ENCODE measurements around the gene FOXJ3.

Gene FOXJ3

GRCh38 chr1:42280821-42281220, 54.2 kb downstream of the FOXJ3 start:
- H3K27ac Mint-ChIP-seq: peak overlapping the region; percentile 7 to 36
- no peaks in the 10 kb centered on the region for H3K9me3 Mint-ChIP-seq
- DNase-seq (no peak), ATAC-seq (replicated peaks) (no peak)
- no peak overlapping the region for H3K4me3 Mint-ChIP-seq
- H3K27me3 Mint-ChIP-seq: no peaks in the 10 kb centered on the region
- peaks cover 26 to 51% of the 10 kb centered on the region in 2 donors for H3K4me1 Mint-ChIP-seq (ENCODE audit: low read depth in 2 of 2)
- H3K36me3 Mint-ChIP-seq (ENCODE audit: insufficient read depth): peaks cover 18% of the 10 kb centered on the region

GRCh38 chr1:42279055-42279454, 56.0 kb downstream of the FOXJ3 start:
- Mint-ChIP-seq H3K4me3 (no peak overlapping the region), H3K27ac (no peak overlapping the region), H3K27me3 (no peaks in the 10 kb centered on the region), H3K9me3 (no peaks in the 10 kb centered on the region), H3K4me1 (ENCODE audit: low read depth in 2 of 2) (peaks cover 26 to 60% of the 10 kb centered on the region in 2 donors), H3K36me3 (ENCODE audit: insufficient read depth) (peaks cover 29% of the 10 kb centered on the region)
- ATAC-seq (replicated peaks) (no peak), DNase-seq (no peak)

- no peak for ATAC-seq (replicated peaks)
- Mint-ChIP-seq H3K27me3 (no peaks in the 10 kb centered on the region), H3K4me3 (no peak overlapping the region), H3K27ac (no peak overlapping the region), H3K4me1 (ENCODE audit: low read depth in 2 of 2) (peaks cover 19 to 42% of the 10 kb centered on the region in 2 donors), H3K36me3 (ENCODE audit: insufficient read depth) (peaks cover 30% of the 10 kb centered on the region), H3K9me3 (no peaks in the 10 kb centered on the region)
- DNase-seq: no peak
Observed at GRCh38 chr1:42272920-42273319, 62.1 kb downstream of the FOXJ3 start.

- Mint-ChIP-seq H3K9me3 (no peaks in the 10 kb centered on the region), H3K36me3 (ENCODE audit: insufficient read depth) (peaks cover 8% of the 10 kb centered on the region), H3K27me3 (no peaks in the 10 kb centered on the region), H3K4me1 (ENCODE audit: low read depth in 2 of 2) (peaks cover 32 to 57% of the 10 kb centered on the region in 2 donors), H3K4me3 (no peak overlapping the region), H3K27ac (peak overlapping the region in 1 of 2 donors; percentile 6)
- no peak for DNase-seq
- ATAC-seq (replicated peaks): no peak
Observed at GRCh38 chr1:42267904-42268303, 67.1 kb downstream of the FOXJ3 start.

GRCh38 chr1:42266253-42267135, 68.5 kb downstream of the FOXJ3 start:
- H3K27me3 Mint-ChIP-seq: no peaks in the 10 kb centered on the region
- DNase-seq (no peak), ATAC-seq (replicated peaks) (no peak)
- peaks cover 8% of the 10 kb centered on the region for H3K36me3 Mint-ChIP-seq (ENCODE audit: insufficient read depth)
- H3K27ac Mint-ChIP-seq: peak overlapping the region; percentile 6 to 32
- no peak overlapping the region for H3K4me3 Mint-ChIP-seq
- H3K9me3 Mint-ChIP-seq: no peaks in the 10 kb centered on the region
- H3K4me1 Mint-ChIP-seq (ENCODE audit: low read depth in 2 of 2): peaks cover 34 to 55% of the 10 kb centered on the region in 2 donors

- Mint-ChIP-seq H3K36me3 (ENCODE audit: insufficient read depth) (peaks cover 13% of the 10 kb centered on the region), H3K27ac (peak overlapping the region in 1 of 2 donors; percentile 47), H3K27me3 (no peaks in the 10 kb centered on the region), H3K4me3 (no peak overlapping the region), H3K9me3 (no peaks in the 10 kb centered on the region), H3K4me1 (ENCODE audit: low read depth in 2 of 2) (peaks cover 30 to 60% of the 10 kb centered on the region in 2 donors)
- ATAC-seq (replicated peaks) (no peak), DNase-seq (no peak)
Observed at GRCh38 chr1:42264511-42265190, 70.4 kb downstream of the FOXJ3 start.

GRCh38 chr1:42263019-42263418, 72.0 kb downstream of the FOXJ3 start:
- no peaks in the 10 kb centered on the region for H3K27me3 Mint-ChIP-seq
- H3K27ac Mint-ChIP-seq: no peak overlapping the region
- ATAC-seq (replicated peaks) (no peak), DNase-seq (no peak)
- H3K4me1 Mint-ChIP-seq (ENCODE audit: low read depth in 2 of 2): peaks cover 33 to 55% of the 10 kb centered on the region in 2 donors
- peaks cover 13% of the 10 kb centered on the region for H3K36me3 Mint-ChIP-seq (ENCODE audit: insufficient read depth)
- H3K9me3 Mint-ChIP-seq: no peaks in the 10 kb centered on the region
- no peak overlapping the region for H3K4me3 Mint-ChIP-seq

GRCh38 chr1:42260376-42261070, 74.5 kb downstream of the FOXJ3 start:
- Mint-ChIP-seq H3K27ac (peak overlapping the region; percentile 17 to 33), H3K4me3 (no peak overlapping the region), H3K36me3 (ENCODE audit: insufficient read depth) (peaks cover 10% of the 10 kb centered on the region), H3K4me1 (ENCODE audit: low read depth in 2 of 2) (peaks cover 18 to 48% of the 10 kb centered on the region in 2 donors), H3K27me3 (no peaks in the 10 kb centered on the region), H3K9me3 (no peaks in the 10 kb centered on the region)
- ATAC-seq (replicated peaks) (no peak), DNase-seq (no peak)

GRCh38 chr1:42259739-42260064, 75.3 kb downstream of the FOXJ3 start:
- no peaks in the 10 kb centered on the region for H3K9me3 Mint-ChIP-seq
- H3K27ac Mint-ChIP-seq: peak overlapping the region; percentile 2 to 17
- ATAC-seq (replicated peaks) (no peak), DNase-seq (no peak)
- H3K4me3 Mint-ChIP-seq: no peak overlapping the region
- H3K4me1 Mint-ChIP-seq (ENCODE audit: low read depth in 2 of 2): peaks cover 20 to 51% of the 10 kb centered on the region in 2 donors
- H3K27me3 Mint-ChIP-seq: no peaks in the 10 kb centered on the region
- H3K36me3 Mint-ChIP-seq (ENCODE audit: insufficient read depth): peaks cover 13% of the 10 kb centered on the region

GRCh38 chr1:42259059-42259738, 75.8 kb downstream of the FOXJ3 start:
- ATAC-seq (replicated peaks): no peak
- Mint-ChIP-seq H3K9me3 (no peaks in the 10 kb centered on the region), H3K27ac (peak overlapping the region in 1 of 2 donors; percentile 17), H3K4me3 (no peak overlapping the region), H3K36me3 (ENCODE audit: insufficient read depth) (peaks cover 13% of the 10 kb centered on the region), H3K27me3 (no peaks in the 10 kb centered on the region), H3K4me1 (ENCODE audit: low read depth in 2 of 2) (peaks cover 20 to 46% of the 10 kb centered on the region in 2 donors)
- DNase-seq: no peak

GRCh38 chr1:42258218-42258617, 76.8 kb downstream of the FOXJ3 start:
- H3K27ac Mint-ChIP-seq: no peak overlapping the region
- no peaks in the 10 kb centered on the region for H3K27me3 Mint-ChIP-seq
- no peaks in the 10 kb centered on the region for H3K9me3 Mint-ChIP-seq
- no peak for ATAC-seq (replicated peaks)
- H3K4me3 Mint-ChIP-seq: no peak overlapping the region
- H3K36me3 Mint-ChIP-seq (ENCODE audit: insufficient read depth): peaks cover 8% of the 10 kb centered on the region
- H3K4me1 Mint-ChIP-seq (ENCODE audit: low read depth in 2 of 2): peaks cover 20 to 41% of the 10 kb centered on the region in 2 donors
- no peak for DNase-seq

GRCh38 chr1:42251042-42251441, 84.0 kb downstream of the FOXJ3 start:
- no peaks in the 10 kb centered on the region for H3K27me3 Mint-ChIP-seq
- H3K36me3 Mint-ChIP-seq (ENCODE audit: insufficient read depth): peaks cover 7% of the 10 kb centered on the region
- ATAC-seq (replicated peaks): no peak
- no peak overlapping the region for H3K27ac Mint-ChIP-seq
- peaks cover 19 to 40% of the 10 kb centered on the region in 2 donors for H3K4me1 Mint-ChIP-seq (ENCODE audit: low read depth in 2 of 2)
- DNase-seq: no peak
- H3K9me3 Mint-ChIP-seq: no peaks in the 10 kb centered on the region
- no peak overlapping the region for H3K4me3 Mint-ChIP-seq

- H3K36me3 Mint-ChIP-seq (ENCODE audit: insufficient read depth): peaks cover 7% of the 10 kb centered on the region
- peaks cover 26 to 42% of the 10 kb centered on the region in 2 donors for H3K4me1 Mint-ChIP-seq (ENCODE audit: low read depth in 2 of 2)
- H3K9me3 Mint-ChIP-seq: no peaks in the 10 kb centered on the region
- no peaks in the 10 kb centered on the region for H3K27me3 Mint-ChIP-seq
- ATAC-seq (replicated peaks): no peak
- H3K27ac Mint-ChIP-seq: no peak overlapping the region
- no peak for DNase-seq
- no peak overlapping the region for H3K4me3 Mint-ChIP-seq
Observed at GRCh38 chr1:42250164-42250563, 84.9 kb downstream of the FOXJ3 start.

Measured in effector memory CD8-positive, alpha-beta T cell (primary cell).